Measurements from ENCODE around the gene COX20. TPM values are rescaled to one million over a fixed set of nuclear protein-coding genes. Genes with fewer than 3 reads are reported as not detected.

The COX20 gene
- total and polyA plus RNA-seq, 8 donors: 10.7 to 44.5 (median 18.2) TPM

DNA sequence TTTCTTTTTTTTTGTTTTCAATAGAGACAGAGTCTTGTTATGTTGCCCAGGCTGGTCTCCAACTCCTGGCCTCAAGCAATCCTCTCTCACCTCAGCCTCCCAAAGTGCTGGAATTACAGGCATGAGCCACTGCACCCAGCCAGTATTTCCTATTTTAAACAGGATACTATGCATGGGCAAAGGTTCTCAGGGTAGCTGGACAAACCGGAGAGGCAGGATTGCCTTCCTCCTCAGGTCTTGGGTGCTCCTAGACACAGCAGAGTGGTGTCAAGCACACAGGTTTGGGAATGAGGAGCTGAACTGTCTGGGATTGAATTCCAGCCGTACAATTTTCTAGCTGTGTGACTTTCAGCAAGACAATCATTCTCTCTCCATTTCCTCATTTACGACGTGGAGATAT is 51.8 kb downstream of the COX20 start:
- FAIRE-seq: no peak
- WGBS, 2 donors: 79 to 85% methylated on average over 4 of the region's 4 CpGs

DNA sequence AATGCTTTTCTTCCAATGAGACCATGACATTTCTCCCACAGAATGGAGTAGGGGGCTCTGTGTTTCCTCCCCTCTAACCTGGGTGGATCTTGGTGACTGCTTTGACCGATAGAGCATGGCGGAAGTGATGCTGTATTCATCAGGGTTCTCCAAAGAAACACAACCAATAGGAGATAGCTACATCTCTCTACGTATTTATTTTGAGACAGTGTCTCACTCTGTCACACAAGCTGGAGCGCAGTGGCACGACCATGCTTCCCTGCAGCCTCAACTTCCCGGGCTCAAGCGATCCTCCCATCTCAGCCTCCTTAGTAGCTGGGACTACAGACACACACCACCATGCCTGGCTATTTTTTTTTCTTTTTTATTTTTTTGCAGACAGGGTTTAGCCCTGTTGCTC is 58.4 kb downstream of the COX20 start:
- no peaks in the 10 kb centered on the region for H3K27me3 ChIP-seq
- H3K36me3 ChIP-seq: no peaks in the 10 kb centered on the region
- no peak for ATAC-seq
- intact Hi-C loops (cut with DNase I): no loop called here
- H3K27ac ChIP-seq: no peak overlapping the region
- H3K9me3 ChIP-seq: no peaks in the 10 kb centered on the region
- no peak for DNase-seq
- H3K4me1 ChIP-seq: no peaks in the 10 kb centered on the region
- 84 to 88% methylated on average over 7 of the region's 7 CpGs for WGBS, 2 donors
- no peak overlapping the region for H3K4me3 ChIP-seq
- no peak for FAIRE-seq
- no peak for TF ChIP-seq CTCF (IDR thresholded peaks at IDR 0.05)

More for the DNA sequence above, 51.8 kb downstream of the COX20 start:
- no peak overlapping the region for H3K4me3 ChIP-seq
- no peak overlapping the region for H3K27ac ChIP-seq
- H3K36me3 ChIP-seq: no peaks in the 10 kb centered on the region
- H3K27me3 ChIP-seq: no peaks in the 10 kb centered on the region
- ATAC-seq (no peak), DNase-seq (no peak)
- H3K4me1 ChIP-seq: no peaks in the 10 kb centered on the region
- TF ChIP-seq CTCF (IDR thresholded peaks at IDR 0.05): no peak
- intact Hi-C loops (cut with DNase I): no loop called here
- no peaks in the 10 kb centered on the region for H3K9me3 ChIP-seq

Other genes with a start within 250 kb of the COX20 start
- 10 to 100 TPM in 1 of 6 donors, 1 to 10 TPM in 5; 4.9 to 13.2 (median 8.1) TPM for gene DESI2, start 182.5 kb upstream of the COX20 start, total RNA-seq
- 1 to 10 TPM; 5.1 to 5.3 TPM for gene DESI2, start 182.5 kb upstream of the COX20 start, polyA plus RNA-seq
- gene HNRNPU, start 28.9 kb downstream of the COX20 start, total RNA-seq: 100 to 1,000 TPM in 4 of 6 donors, 10 to 100 TPM in 2; 87.9 to 157 (median 115) TPM
- 100 to 1,000 TPM in 1 of 2 donors, 10 to 100 TPM in 1; 59.1 to 111 TPM for gene HNRNPU, start 28.9 kb downstream of the COX20 start, polyA plus RNA-seq

All from pancreas (tissue), 10 donors.